Omental fat pad (tissue), 4 donors: ENCODE data around the gene LPCAT1. TPM values are rescaled to one million over a fixed set of nuclear protein-coding genes. Genes with fewer than 3 reads are reported as not detected.

ENCODE experiments used
- ATAC-seq: fragments of 150-250 bp; one replicate; pipeline ENCODE4 v1.9.1; 2016; ENCODE audit warnings: mild to moderate bottlenecking, moderate library complexity; ENCODE audit not compliant: low FRiP score
- DNase-seq: peaks from one replicate; pipeline ENCODE4 v3.0.0-alpha.2; 2019; ENCODE audit warnings: low spot score
- CTCF ChIP-seq, 3 donors: fragments of 450-650 bp; IDR thresholded peaks; one replicate each; pipeline ENCODE4 v1.5.1; 2016 to 2017; ENCODE audit warnings: antibody characterized with exemption in 3 of 3, mild to moderate bottlenecking in 3 of 3, moderate library complexity in 2 of 3
- total RNA-seq, 4 donors: library from RNA; depleted of rRNA; stranded (reverse); fragments of >200 nt; gene quantifications; one replicate each; pipeline ENCODE4 v1.1.0, GENCODE V29; 2016

The LPCAT1 gene
- total RNA-seq, 4 donors from 2014 or later: 22.3 to 37.1 (median 34.5) TPM

GRCh38 chr5:1474866-1475543, 48.8 kb downstream of the LPCAT1 start:
- ATAC-seq (no peak), DNase-seq (no peak)
- TF ChIP-seq CTCF (IDR thresholded peaks at IDR 0.05): no peak

GRCh38 chr5:1474183-1474839, 49.4 kb downstream of the LPCAT1 start:
- ATAC-seq (no peak), DNase-seq (no peak)
- TF ChIP-seq CTCF (IDR thresholded peaks at IDR 0.05): no peak

- TF ChIP-seq CTCF (IDR thresholded peaks at IDR 0.05): no peak
- ATAC-seq (no peak), DNase-seq (no peak)
Observed at GRCh38 chr5:1473746-1474145, 50.0 kb downstream of the LPCAT1 start.

GRCh38 chr5:1472964-1473628, 50.7 kb downstream of the LPCAT1 start:
- no peak for TF ChIP-seq CTCF (IDR thresholded peaks at IDR 0.05)
- no peak for ATAC-seq
- no peak for DNase-seq

GRCh38 chr5:1471997-1472963, 51.5 kb downstream of the LPCAT1 start:
- DNase-seq (no peak), ATAC-seq (no peak)
- TF ChIP-seq CTCF (IDR thresholded peaks at IDR 0.05): no peak

GRCh38 chr5:1471240-1471853, 52.4 kb downstream of the LPCAT1 start:
- ATAC-seq: no peak
- no peak for TF ChIP-seq CTCF (IDR thresholded peaks at IDR 0.05)
- no peak for DNase-seq
